Measurements from ENCODE around the gene CYBC1.

DNA sequence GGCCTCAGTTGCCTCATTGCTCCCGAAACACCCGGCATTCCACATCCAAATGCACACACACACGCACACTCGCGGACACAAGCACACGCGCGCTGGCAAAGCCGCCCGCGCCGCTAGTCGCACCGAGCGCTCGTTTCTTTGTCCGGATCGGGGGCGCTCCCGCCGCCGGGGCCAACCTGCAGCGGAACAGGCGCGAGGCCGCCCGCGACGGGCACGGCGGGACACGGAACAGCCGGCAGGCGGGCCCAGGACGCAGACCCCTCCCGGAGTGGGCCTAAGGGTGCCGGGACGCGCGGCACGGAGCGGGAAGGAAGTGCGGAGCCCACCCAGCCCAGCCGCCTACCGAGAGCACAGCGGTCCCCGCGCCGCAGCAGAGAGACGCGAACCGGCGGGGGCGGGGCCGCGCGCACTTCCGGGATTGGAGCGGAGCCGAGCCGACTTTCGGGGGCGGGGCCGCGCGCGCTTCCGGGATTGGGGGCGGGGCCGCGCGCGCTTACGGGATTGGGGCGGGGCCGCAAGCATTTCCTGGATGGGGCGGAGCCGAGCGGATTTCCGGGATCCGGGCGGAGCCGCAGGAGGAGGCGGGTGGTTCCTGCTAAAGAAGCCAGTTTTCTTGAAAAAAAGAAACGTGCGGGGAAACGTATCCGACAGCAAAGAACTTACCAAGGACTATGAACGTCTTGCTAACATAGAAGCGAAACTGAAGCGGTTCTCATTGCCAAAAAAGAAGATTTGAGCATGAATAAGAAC lies at the start of gene CYBC1:
- TF ChIP-seq, protein P1, sequence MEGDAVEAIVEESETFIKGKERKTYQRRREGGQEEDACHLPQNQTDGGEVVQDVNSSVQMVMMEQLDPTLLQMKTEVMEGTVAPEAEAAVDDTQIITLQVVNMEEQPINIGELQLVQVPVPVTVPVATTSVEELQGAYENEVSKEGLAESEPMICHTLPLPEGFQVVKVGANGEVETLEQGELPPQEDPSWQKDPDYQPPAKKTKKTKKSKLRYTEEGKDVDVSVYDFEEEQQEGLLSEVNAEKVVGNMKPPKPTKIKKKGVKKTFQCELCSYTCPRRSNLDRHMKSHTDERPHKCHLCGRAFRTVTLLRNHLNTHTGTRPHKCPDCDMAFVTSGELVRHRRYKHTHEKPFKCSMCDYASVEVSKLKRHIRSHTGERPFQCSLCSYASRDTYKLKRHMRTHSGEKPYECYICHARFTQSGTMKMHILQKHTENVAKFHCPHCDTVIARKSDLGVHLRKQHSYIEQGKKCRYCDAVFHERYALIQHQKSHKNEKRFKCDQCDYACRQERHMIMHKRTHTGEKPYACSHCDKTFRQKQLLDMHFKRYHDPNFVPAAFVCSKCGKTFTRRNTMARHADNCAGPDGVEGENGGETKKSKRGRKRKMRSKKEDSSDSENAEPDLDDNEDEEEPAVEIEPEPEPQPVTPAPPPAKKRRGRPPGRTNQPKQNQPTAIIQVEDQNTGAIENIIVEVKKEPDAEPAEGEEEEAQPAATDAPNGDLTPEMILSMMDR (IDR thresholded peaks at IDR 0.05; ENCODE audit: poor library complexity), result no peak
- no peak for TF ChIP-seq EZH2 (IDR thresholded peaks at IDR 0.05; ENCODE audit: borderline replicate concordance)

Measured in hepatocyte (in vitro differentiated cells).